WTC11 (cell line): ENCODE results near the gene DDX10. TPM values are rescaled to one million over a fixed set of nuclear protein-coding genes. Genes with fewer than 3 reads are reported as not detected.

Experiments used
- ATAC-seq: fragments of 200-7000 bp; cut with Tn5 transposase; 2 replicates; pipeline ENCODE4 v1.10.0; 2021; ENCODE audit warnings: mild to moderate bottlenecking, moderate library complexity
- CTCF ChIA-PET: fragments of 300-600 bp; sonication (Branson Sonifier 250); formaldehyde crosslinking; loops from one replicate; lab custom pipeline; 2021; ENCODE audit warnings: antibody characterized with exemption; lab: Charles Lee
- POLR2A ChIA-PET: fragments of 350-600 bp; sonication (Branson Sonifier 250); formaldehyde crosslinking; loops from one replicate; lab custom pipeline; 2021; ENCODE audit warnings: antibody characterized with exemption; lab: Charles Lee
- DNase-seq: peaks from one replicate; pipeline ENCODE4 v3.0.0; 2021; ENCODE audit warnings: low spot score
- H3K27ac Mint-ChIP-seq: 2 replicates; pipeline ENCODE4 v1.8.0; 2021; ENCODE audit warnings: mixed read lengths
- H3K27me3 Mint-ChIP-seq: 2 replicates; pipeline ENCODE4 v1.8.0; 2021; ENCODE audit warnings: low read depth, mild to moderate bottlenecking, moderate library complexity, mixed read lengths
- H3K36me3 Mint-ChIP-seq: 2 replicates; pipeline ENCODE4 v1.8.0; 2021; ENCODE audit warnings: mixed read lengths
- H3K4me1 Mint-ChIP-seq: 2 replicates; pipeline ENCODE4 v1.8.0; 2022; ENCODE audit warnings: mixed read lengths
- H3K4me3 Mint-ChIP-seq: 2 replicates; pipeline ENCODE4 v1.8.0; 2021; ENCODE audit warnings: mild to moderate bottlenecking, moderate library complexity, mixed read lengths
- H3K9me3 Mint-ChIP-seq: 2 replicates; pipeline ENCODE4 v1.8.0; 2021; ENCODE audit warnings: mixed read lengths
- FOXJ3 ChIP-seq: sonication (generic); formaldehyde crosslinking; IDR thresholded peaks from 2 replicates; pipeline ENCODE4 v1.9.0; 2021; ENCODE audit warnings: missing genetic modification reagents, mild to moderate bottlenecking, borderline replicate concordance
- GTF2I ChIP-seq: fragments of 250-450 bp; sonication (Bioruptor Pico); conservative IDR thresholded peaks from 2 replicates; pipeline ENCODE4 v1.4.0; 2021; ENCODE audit warnings: mild to moderate bottlenecking
- KAT7 ChIP-seq: sonication (generic); formaldehyde crosslinking; IDR thresholded peaks from 2 replicates; pipeline ENCODE4 v1.8.1; 2023; ENCODE audit warnings: missing genetic modification reagents, mild to moderate bottlenecking, borderline replicate concordance
- NFYB ChIP-seq: sonication (generic); formaldehyde crosslinking; conservative IDR thresholded peaks from 2 replicates; pipeline ENCODE4 v1.8.0; 2022; ENCODE audit warnings: low read depth, missing genetic modification reagents
- OVOL2 ChIP-seq: fragments of 250-450 bp; sonication (Bioruptor Pico); IDR thresholded peaks from 2 replicates; pipeline ENCODE4 v1.9.0; 2021; ENCODE audit warnings: mild to moderate bottlenecking, borderline replicate concordance
- PRRX2 ChIP-seq: fragments of 250-450 bp; sonication (Bioruptor Pico); IDR thresholded peaks from 2 replicates; pipeline ENCODE4 v1.8.0; 2021; ENCODE audit warnings: mild to moderate bottlenecking
- RELA ChIP-seq: sonication (generic); formaldehyde crosslinking; IDR thresholded peaks from 2 replicates; pipeline ENCODE4 v1.8.1; 2022; ENCODE audit warnings: missing genetic modification reagents, mild to moderate bottlenecking, borderline replicate concordance
- RORB ChIP-seq: fragments of 250-450 bp; sonication (Bioruptor Pico); IDR thresholded peaks from 2 replicates; pipeline ENCODE4 v1.9.0; 2021; ENCODE audit warnings: mild to moderate bottlenecking
- SMAD4 ChIP-seq: sonication (generic); formaldehyde crosslinking; IDR thresholded peaks from 2 replicates; pipeline ENCODE4 v1.8.0; 2022; ENCODE audit warnings: mild to moderate bottlenecking, missing genetic modification reagents
- SP1 ChIP-seq: sonication (generic); formaldehyde crosslinking; conservative IDR thresholded peaks from 2 replicates; pipeline ENCODE4 v1.8.1; 2022; ENCODE audit warnings: missing genetic modification reagents
- TEAD4 ChIP-seq: sonication (generic); formaldehyde crosslinking; IDR thresholded peaks from 2 replicates; pipeline ENCODE4 v1.8.0; 2022; ENCODE audit warnings: mild to moderate bottlenecking, missing genetic modification reagents
- ZNF121 ChIP-seq: sonication (generic); formaldehyde crosslinking; IDR thresholded peaks from 2 replicates; pipeline ENCODE4 v1.8.0; 2023; ENCODE audit warnings: missing genetic modification reagents
- ZNF219 ChIP-seq: sonication (generic); formaldehyde crosslinking; IDR thresholded peaks from 2 replicates; pipeline ENCODE4 v1.8.0; 2023; ENCODE audit warnings: missing genetic modification reagents, mild to moderate bottlenecking, borderline replicate concordance
- ZNF263 ChIP-seq: sonication (generic); formaldehyde crosslinking; IDR thresholded peaks from 2 replicates; pipeline ENCODE4 v1.8.1; 2022; ENCODE audit warnings: low read depth, mild to moderate bottlenecking, moderate library complexity, missing genetic modification reagents
- ZNF423 ChIP-seq: fragments of 250-450 bp; sonication (Bioruptor Pico); IDR thresholded peaks from 2 replicates; pipeline ENCODE4 v2.1.2; 2022; ENCODE audit warnings: mild to moderate bottlenecking, moderate library complexity
- ZNF671 ChIP-seq: fragments of 250-450 bp; sonication (Bioruptor Pico); IDR thresholded peaks from 2 replicates; pipeline ENCODE4 v1.8.0; 2021; ENCODE audit warnings: mild to moderate bottlenecking
- total RNA-seq: library from RNA; stranded (reverse); gene quantifications from 3 replicates; pipeline ENCODE4 v1.2.3, GENCODE V29; 2021
- TF ChIP-seq, protein P1 (sequence below): sonication (generic); formaldehyde crosslinking; IDR thresholded peaks from 2 replicates; pipeline ENCODE4 v1.8.0; 2022; ENCODE audit warnings: mild to moderate bottlenecking, missing genetic modification reagents
- TF ChIP-seq, protein P2 (sequence below): sonication (generic); formaldehyde crosslinking; IDR thresholded peaks from 2 replicates; pipeline ENCODE4 v1.8.1; 2022; ENCODE audit warnings: low read depth, missing genetic modification reagents, borderline replicate concordance
- TF ChIP-seq, protein P3 (sequence below): sonication (generic); formaldehyde crosslinking; IDR thresholded peaks from 2 replicates; pipeline ENCODE4 v1.8.1; 2022; ENCODE audit warnings: mild to moderate bottlenecking, moderate library complexity, missing genetic modification reagents
- TF ChIP-seq, protein P4 (sequence below): sonication (generic); formaldehyde crosslinking; IDR thresholded peaks from 2 replicates; pipeline ENCODE4 v1.8.0; 2022; ENCODE audit warnings: mild to moderate bottlenecking, missing genetic modification reagents
- TF ChIP-seq, protein P5 (sequence below): fragments of 250-450 bp; sonication (Bioruptor Pico); IDR thresholded peaks from 2 replicates; pipeline ENCODE4 v1.9.0; 2021; ENCODE audit warnings: mild to moderate bottlenecking
- TF ChIP-seq, protein P6 (sequence below): sonication (generic); formaldehyde crosslinking; IDR thresholded peaks from 2 replicates; pipeline ENCODE4 v1.8.1; 2022; ENCODE audit warnings: low read depth, mild to moderate bottlenecking, moderate library complexity, missing genetic modification reagents, borderline replicate concordance

The DDX10 gene
- total RNA-seq, 1 experiment from 2014 or later = 56.8 TPM

DNA sequence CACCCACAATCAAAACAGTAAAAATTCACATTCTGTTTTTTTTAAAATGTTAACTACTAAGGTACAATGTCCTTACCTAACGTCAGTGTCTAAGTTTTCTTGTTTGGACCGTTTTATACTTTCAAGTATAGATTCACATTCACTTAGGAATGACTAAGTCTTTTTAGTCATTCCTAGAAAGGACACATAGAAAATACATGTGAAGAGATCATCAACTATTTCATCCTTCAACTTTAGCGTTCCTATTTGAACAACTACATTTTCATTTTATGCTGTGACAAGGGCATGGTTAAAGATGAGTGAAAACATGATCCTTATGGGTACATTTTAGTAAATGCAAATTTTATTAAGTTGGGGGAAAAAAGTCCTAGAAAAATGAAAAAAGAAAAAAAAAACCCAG lies 62.8 kb downstream of the DDX10 start (continued):
- TF ChIP-seq ZNF263 = no peak
- no peak for TF ChIP-seq RELA (CRISPR knock-in tag)
- no peak for TF ChIP-seq ZNF423 (CRISPR knock-in tag)
- no peak for TF ChIP-seq SMAD4 (CRISPR knock-in tag)
- no peak for TF ChIP-seq FOXJ3 (CRISPR knock-in tag)
- TF ChIP-seq, all 79 proteins: peak for 0

DNA sequence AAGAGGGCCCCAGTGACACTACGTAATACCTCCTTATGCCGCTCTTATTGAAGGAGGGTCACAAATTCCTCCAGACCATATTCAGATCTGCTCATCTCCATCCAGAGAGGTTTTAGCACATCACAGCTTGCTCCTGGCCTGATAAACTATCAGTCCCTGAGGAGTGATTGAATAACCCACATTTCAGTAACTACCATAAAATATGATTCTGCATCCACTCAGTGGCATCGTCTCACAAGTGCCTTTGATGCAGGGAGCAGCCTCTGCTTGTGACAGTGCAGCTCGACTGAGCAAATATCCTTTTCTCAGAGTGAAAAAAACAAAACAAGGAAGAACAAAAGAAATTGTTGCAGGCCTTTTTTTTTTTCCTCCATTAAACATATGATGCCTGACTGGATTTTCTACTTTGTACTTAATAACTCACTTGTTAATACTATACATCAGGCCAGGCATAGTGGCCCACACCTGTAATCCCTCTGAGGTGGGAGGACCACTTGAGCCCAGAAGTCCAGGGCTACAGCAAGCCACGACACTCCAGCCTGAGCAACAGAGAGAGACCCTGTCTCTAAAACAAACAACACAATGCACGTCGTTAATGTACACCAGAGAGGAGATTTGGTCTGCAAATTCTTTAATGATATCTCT lies 64.5 kb downstream of the DDX10 start:
- TF ChIP-seq, protein P1, sequence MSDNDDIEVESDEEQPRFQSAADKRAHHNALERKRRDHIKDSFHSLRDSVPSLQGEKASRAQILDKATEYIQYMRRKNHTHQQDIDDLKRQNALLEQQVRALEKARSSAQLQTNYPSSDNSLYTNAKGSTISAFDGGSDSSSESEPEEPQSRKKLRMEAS (CRISPR knock-in tag) = no peak
- Mint-ChIP-seq H3K36me3 (peaks cover 3% of the 10 kb centered on the region; the same call in 1 of the 2 replicates), H3K4me3 (no peak overlapping the region), H3K9me3 (no peaks in the 10 kb centered on the region; the same call in 1 of the 2 replicates), H3K27ac (no peak overlapping the region; the same call in 1 of the 2 replicates), H3K4me1 (peaks cover 21% of the 10 kb centered on the region), H3K27me3 (no peaks in the 10 kb centered on the region)
- ChIA-PET POLR2A (no interaction called here), CTCF (no interaction called here)
- ATAC-seq (no peak), DNase-seq (no peak)

DNA sequence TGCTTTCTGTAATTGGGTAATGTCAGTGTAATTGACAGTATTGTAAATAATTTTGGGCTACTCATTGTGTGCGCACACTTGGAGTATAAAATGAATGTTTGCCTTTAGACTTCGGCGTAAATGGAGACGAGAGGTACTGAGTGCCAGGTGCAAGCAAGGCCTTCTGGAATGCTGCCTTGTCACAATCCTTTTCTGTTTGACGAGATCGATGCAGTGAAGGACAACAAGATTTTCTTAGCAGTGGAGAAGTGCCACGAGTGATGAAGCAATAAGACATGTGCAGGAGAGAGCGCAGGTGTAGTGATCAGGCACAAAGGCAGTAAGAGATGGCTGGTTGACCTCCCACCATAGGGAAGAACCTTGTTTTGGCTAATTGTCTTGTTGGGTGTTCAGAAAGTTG lies 67.5 kb downstream of the DDX10 start:
- ATAC-seq = no peak
- Mint-ChIP-seq H3K9me3 (no peaks in the 10 kb centered on the region), H3K4me3 (no peak overlapping the region), H3K4me1 (peaks cover 29% of the 10 kb centered on the region), H3K27me3 (no peaks in the 10 kb centered on the region)
- POLR2A ChIA-PET = no interaction called here
- no peak for TF ChIP-seq PRRX2 (CRISPR knock-in tag)
- TF ChIP-seq ZNF121 (CRISPR knock-in tag) = no peak
- TF ChIP-seq OVOL2 (CRISPR knock-in tag) = no peak
- TF ChIP-seq SP1 (CRISPR knock-in tag) = no peak
- TF ChIP-seq GTF2I = no peak
- TF ChIP-seq, protein P2, sequence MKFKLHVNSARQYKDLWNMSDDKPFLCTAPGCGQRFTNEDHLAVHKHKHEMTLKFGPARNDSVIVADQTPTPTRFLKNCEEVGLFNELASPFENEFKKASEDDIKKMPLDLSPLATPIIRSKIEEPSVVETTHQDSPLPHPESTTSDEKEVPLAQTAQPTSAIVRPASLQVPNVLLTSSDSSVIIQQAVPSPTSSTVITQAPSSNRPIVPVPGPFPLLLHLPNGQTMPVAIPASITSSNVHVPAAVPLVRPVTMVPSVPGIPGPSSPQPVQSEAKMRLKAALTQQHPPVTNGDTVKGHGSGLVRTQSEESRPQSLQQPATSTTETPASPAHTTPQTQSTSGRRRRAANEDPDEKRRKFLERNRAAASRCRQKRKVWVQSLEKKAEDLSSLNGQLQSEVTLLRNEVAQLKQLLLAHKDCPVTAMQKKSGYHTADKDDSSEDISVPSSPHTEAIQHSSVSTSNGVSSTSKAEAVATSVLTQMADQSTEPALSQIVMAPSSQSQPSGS = no peak
- no peak for TF ChIP-seq KAT7 (CRISPR knock-in tag)
- TF ChIP-seq RORB (CRISPR knock-in tag) = no peak
- TF ChIP-seq, all 79 proteins: peak for 0
- DNase-seq = no peak
- CTCF ChIA-PET = no interaction called here
- Mint-ChIP-seq H3K36me3 (0 out of 2 replicates have a peak, but pooled peaks cover 3% of the 10 kb centered on the region), H3K27ac (peak overlapping the region; percentile 69; the same call in 1 of the 2 replicates)

DNA sequence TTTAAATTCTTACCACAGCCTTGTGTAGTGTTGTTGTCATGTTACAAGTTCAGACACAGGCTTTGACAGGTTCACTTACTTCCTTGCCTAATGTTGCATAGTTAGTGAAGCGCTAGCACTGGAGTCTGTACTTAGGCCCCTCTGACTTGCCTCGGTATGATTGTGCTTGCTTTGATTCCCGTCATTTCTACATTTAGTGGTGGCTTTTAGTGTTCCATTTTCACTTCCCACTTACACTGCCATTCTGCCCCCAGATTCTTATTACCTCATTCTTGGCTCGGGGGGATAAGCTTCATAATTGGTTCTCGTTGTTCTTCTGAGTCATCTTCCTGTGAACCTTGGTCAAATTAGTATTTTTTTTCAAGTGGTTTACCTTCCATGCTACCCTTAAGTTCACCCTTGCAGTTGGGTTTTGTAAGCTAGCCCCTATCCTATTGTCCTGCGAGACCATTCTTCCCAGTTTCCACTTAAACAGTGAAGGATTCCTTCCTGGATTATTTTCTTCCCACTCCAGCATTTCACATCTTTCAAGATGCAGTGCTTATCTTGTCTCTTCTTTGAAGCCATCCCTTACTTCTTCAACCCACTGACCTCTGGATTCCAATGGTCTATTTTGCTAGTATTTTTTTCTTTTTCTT lies 68.7 kb downstream of the DDX10 start:
- ChIA-PET POLR2A (no interaction called here), CTCF (interaction anchor here (0.8 to 1.7 kb wide), 5 partner anchors 9 to 55 kb away, joined by 3 to 8 read pairs (median 3); no protein-coding TSS in a partner anchor)
- Mint-ChIP-seq H3K36me3 (0 out of 2 replicates have a peak, but pooled peaks cover 3% of the 10 kb centered on the region), H3K27me3 (no peaks in the 10 kb centered on the region), H3K4me1 (peaks cover 29% of the 10 kb centered on the region), H3K27ac (0 out of 2 replicates have a peak overlapping the region, but pooled peaks have one; percentile 1), H3K9me3 (no peaks in the 10 kb centered on the region), H3K4me3 (no peak overlapping the region)
- no peak for ATAC-seq
- no peak for DNase-seq
- TF ChIP-seq ZNF671 = no peak
- no peak for TF ChIP-seq ZNF121 (CRISPR knock-in tag)
- TF ChIP-seq TEAD4 (CRISPR knock-in tag) = no peak
- TF ChIP-seq, protein P3, sequence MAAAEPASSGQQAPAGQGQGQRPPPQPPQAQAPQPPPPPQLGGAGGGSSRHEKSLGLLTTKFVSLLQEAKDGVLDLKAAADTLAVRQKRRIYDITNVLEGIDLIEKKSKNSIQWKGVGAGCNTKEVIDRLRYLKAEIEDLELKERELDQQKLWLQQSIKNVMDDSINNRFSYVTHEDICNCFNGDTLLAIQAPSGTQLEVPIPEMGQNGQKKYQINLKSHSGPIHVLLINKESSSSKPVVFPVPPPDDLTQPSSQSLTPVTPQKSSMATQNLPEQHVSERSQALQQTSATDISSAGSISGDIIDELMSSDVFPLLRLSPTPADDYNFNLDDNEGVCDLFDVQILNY (CRISPR knock-in tag) = no peak
- no peak for TF ChIP-seq ZNF219 (CRISPR knock-in tag)
- TF ChIP-seq, protein P4, sequence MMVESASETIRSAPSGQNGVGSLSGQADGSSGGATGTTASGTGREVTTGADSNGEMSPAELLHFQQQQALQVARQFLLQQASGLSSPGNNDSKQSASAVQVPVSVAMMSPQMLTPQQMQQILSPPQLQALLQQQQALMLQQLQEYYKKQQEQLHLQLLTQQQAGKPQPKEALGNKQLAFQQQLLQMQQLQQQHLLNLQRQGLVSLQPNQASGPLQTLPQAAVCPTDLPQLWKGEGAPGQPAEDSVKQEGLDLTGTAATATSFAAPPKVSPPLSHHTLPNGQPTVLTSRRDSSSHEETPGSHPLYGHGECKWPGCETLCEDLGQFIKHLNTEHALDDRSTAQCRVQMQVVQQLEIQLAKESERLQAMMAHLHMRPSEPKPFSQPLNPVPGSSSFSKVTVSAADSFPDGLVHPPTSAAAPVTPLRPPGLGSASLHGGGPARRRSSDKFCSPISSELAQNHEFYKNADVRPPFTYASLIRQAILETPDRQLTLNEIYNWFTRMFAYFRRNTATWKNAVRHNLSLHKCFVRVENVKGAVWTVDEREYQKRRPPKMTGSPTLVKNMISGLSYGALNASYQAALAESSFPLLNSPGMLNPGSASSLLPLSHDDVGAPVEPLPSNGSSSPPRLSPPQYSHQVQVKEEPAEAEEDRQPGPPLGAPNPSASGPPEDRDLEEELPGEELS (CRISPR knock-in tag) = no peak
- TF ChIP-seq, protein P5, sequence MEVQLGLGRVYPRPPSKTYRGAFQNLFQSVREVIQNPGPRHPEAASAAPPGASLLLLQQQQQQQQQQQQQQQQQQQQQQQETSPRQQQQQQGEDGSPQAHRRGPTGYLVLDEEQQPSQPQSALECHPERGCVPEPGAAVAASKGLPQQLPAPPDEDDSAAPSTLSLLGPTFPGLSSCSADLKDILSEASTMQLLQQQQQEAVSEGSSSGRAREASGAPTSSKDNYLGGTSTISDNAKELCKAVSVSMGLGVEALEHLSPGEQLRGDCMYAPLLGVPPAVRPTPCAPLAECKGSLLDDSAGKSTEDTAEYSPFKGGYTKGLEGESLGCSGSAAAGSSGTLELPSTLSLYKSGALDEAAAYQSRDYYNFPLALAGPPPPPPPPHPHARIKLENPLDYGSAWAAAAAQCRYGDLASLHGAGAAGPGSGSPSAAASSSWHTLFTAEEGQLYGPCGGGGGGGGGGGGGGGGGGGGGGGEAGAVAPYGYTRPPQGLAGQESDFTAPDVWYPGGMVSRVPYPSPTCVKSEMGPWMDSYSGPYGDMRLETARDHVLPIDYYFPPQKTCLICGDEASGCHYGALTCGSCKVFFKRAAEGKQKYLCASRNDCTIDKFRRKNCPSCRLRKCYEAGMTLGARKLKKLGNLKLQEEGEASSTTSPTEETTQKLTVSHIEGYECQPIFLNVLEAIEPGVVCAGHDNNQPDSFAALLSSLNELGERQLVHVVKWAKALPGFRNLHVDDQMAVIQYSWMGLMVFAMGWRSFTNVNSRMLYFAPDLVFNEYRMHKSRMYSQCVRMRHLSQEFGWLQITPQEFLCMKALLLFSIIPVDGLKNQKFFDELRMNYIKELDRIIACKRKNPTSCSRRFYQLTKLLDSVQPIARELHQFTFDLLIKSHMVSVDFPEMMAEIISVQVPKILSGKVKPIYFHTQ (CRISPR knock-in tag) = no peak
- no peak for TF ChIP-seq NFYB (CRISPR knock-in tag)
- TF ChIP-seq, protein P6, sequence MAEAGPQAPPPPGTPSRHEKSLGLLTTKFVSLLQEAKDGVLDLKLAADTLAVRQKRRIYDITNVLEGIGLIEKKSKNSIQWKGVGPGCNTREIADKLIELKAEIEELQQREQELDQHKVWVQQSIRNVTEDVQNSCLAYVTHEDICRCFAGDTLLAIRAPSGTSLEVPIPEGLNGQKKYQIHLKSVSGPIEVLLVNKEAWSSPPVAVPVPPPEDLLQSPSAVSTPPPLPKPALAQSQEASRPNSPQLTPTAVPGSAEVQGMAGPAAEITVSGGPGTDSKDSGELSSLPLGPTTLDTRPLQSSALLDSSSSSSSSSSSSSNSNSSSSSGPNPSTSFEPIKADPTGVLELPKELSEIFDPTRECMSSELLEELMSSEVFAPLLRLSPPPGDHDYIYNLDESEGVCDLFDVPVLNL (CRISPR knock-in tag) = no peak
